SU-DHL-6 (cell line): ENCODE results near the gene WIPF1.
A peak's percentile ranks its signal among the peaks of the same experiment; 100 is the strongest.

Experiments
- H2AFZ ChIP-seq: fragments of 200-600 bp; sonication (generic); 2 replicates; pipeline ENCODE4 v1.6.1; 2014; ENCODE audit warnings: low read depth, mild to moderate bottlenecking, moderate library complexity, mixed read lengths, antibody characterized with exemption, low read length; ENCODE audit not compliant: severe bottlenecking
- H3F3A ChIP-seq: fragments of 200-600 bp; shearing (Covaris generic); 2 replicates; pipeline ENCODE4 v1.6.0; 2016; ENCODE audit warnings: antibody characterized with exemption, mild to moderate bottlenecking; ENCODE audit not compliant: insufficient read depth
- H3K27ac ChIP-seq: fragments of 200-600 bp; sonication (generic); 2 replicates; pipeline ENCODE4 v1.5.1; 2016; ENCODE audit warnings: low read depth, mild to moderate bottlenecking, low read length, moderate library complexity, mixed read lengths
- H3K27me3 ChIP-seq: fragments of 200-600 bp; sonication (generic), shearing (Covaris generic); 2 replicates; pipeline ENCODE4 v1.6.0; 2014; ENCODE audit warnings: mild to moderate bottlenecking, low read length
- H3K36me3 ChIP-seq: fragments of 200-600 bp; sonication (generic); 2 replicates; pipeline ENCODE4 v1.6.1; 2014; ENCODE audit warnings: mild to moderate bottlenecking, low read length, mixed read lengths
- H3K4me2 ChIP-seq: fragments of 300-600, 200-600 bp; shearing (Covaris generic), sonication (generic); 2 replicates; pipeline ENCODE4 v1.6.0; 2014; ENCODE audit warnings: low read length, low read depth, mild to moderate bottlenecking; ENCODE audit not compliant: poor library complexity, severe bottlenecking
- H3K4me3 ChIP-seq: fragments of 200-600 bp; sonication (generic); 2 replicates; pipeline ENCODE4 v1.5.1; 2014; ENCODE audit warnings: antibody characterized with exemption, low read length, mild to moderate bottlenecking, mixed read lengths; ENCODE audit not compliant: insufficient read depth, poor library complexity, severe bottlenecking
- H3K79me2 ChIP-seq: fragments of 200-600 bp; sonication (generic); 2 replicates; pipeline ENCODE4 v1.6.1; 2014; ENCODE audit warnings: mild to moderate bottlenecking, low read length, moderate library complexity; ENCODE audit not compliant: insufficient read depth
- H3K9ac ChIP-seq: fragments of 200-600 bp; sonication (generic); 2 replicates; pipeline ENCODE4 v1.7.0; 2014; ENCODE audit warnings: mild to moderate bottlenecking, low read length
- H3K9me2 ChIP-seq: fragments of 200-600 bp; sonication (generic); replicated peaks from 2 replicates; pipeline ENCODE4 v1.6.1; 2014; ENCODE audit warnings: low read length; ENCODE audit not compliant: insufficient read depth
- H3K9me3 ChIP-seq: fragments of 200-600 bp; sonication (generic); 2 replicates; pipeline ENCODE4 v1.6.1; 2014; ENCODE audit warnings: low read length, mixed read lengths; ENCODE audit not compliant: insufficient read depth
- H4K20me1 ChIP-seq: fragments of 200-600 bp; sonication (generic); 2 replicates; pipeline ENCODE4 v1.6.1; 2014; ENCODE audit warnings: low read depth, mild to moderate bottlenecking, antibody characterized with exemption, low read length, moderate library complexity, mixed read lengths
- CTCF ChIP-seq: fragments of 200-600 bp; sonication (generic); IDR thresholded peaks from one replicate; pipeline ENCODE4 v1.5.1; 2017; ENCODE audit warnings: antibody characterized with exemption, mild to moderate bottlenecking, low read length, moderate library complexity; ENCODE audit not compliant: insufficient read depth, poor library complexity, severe bottlenecking
- EZH2phosphoT487 ChIP-seq: fragments of 200-600 bp; sonication (generic), shearing (Covaris generic); conservative IDR thresholded peaks from 2 replicates; pipeline ENCODE4 v1.6.1; 2018; ENCODE audit warnings: mild to moderate bottlenecking, antibody characterized with exemption, low read length, moderate library complexity, mixed read lengths

The WIPF1 gene

GRCh38 chr2:174605687-174606086 is 8.1 kb upstream of the WIPF1 start:
- H3K79me2 ChIP-seq = no peaks in the 10 kb centered on the region
- H4K20me1 ChIP-seq = no peaks in the 10 kb centered on the region
- no peak overlapping the region for H3K9ac ChIP-seq
- peaks cover 25% of the 10 kb centered on the region for H3F3A ChIP-seq
- no peaks in the 10 kb centered on the region for H3K27me3 ChIP-seq
- no peaks in the 10 kb centered on the region for H3K36me3 ChIP-seq
- H2AFZ ChIP-seq = no peak overlapping the region
- no peaks in the 10 kb centered on the region for H3K9me2 ChIP-seq
- no peak overlapping the region for H3K4me3 ChIP-seq
- H3K27ac ChIP-seq = no peak overlapping the region
- no peaks in the 10 kb centered on the region for H3K9me3 ChIP-seq
- TF ChIP-seq EZH2phosphoT487 = no peak
- peak; percentile 54 for TF ChIP-seq CTCF
- H3K4me2 ChIP-seq = no peak overlapping the region

GRCh38 chr2:174603280-174603679 is 5.7 kb upstream of the WIPF1 start:
- peaks cover 48% of the 10 kb centered on the region for H3F3A ChIP-seq
- TF ChIP-seq CTCF (peak; percentile 56), EZH2phosphoT487 (no peak)
- H3K9me2 ChIP-seq = no peaks in the 10 kb centered on the region
- no peaks in the 10 kb centered on the region for H3K27me3 ChIP-seq
- H3K79me2 ChIP-seq = peaks cover 15% of the 10 kb centered on the region; the same call in 1 of the 2 replicates
- H4K20me1 ChIP-seq = no peaks in the 10 kb centered on the region
- H3K27ac ChIP-seq = no peak overlapping the region
- no peak overlapping the region for H3K9ac ChIP-seq
- H3K9me3 ChIP-seq = peaks cover 7% of the 10 kb centered on the region; the same call in 1 of the 2 replicates
- H2AFZ ChIP-seq = no peak overlapping the region
- H3K4me2 ChIP-seq = no peak overlapping the region
- no peak overlapping the region for H3K4me3 ChIP-seq
- H3K36me3 ChIP-seq = no peaks in the 10 kb centered on the region

GRCh38 chr2:174602745-174603144 is 5.1 kb upstream of the WIPF1 start:
- H3K36me3 ChIP-seq = no peaks in the 10 kb centered on the region
- H3K4me2 ChIP-seq = no peak overlapping the region

More at GRCh38 chr2:174602745-174603144, 5.1 kb upstream of the WIPF1 start:
- Histone ChIP-seq H3K9ac (no peak overlapping the region), H3K27ac (no peak overlapping the region), H3K79me2 (peaks cover 20% of the 10 kb centered on the region), H2AFZ (no peak overlapping the region), H4K20me1 (no peaks in the 10 kb centered on the region), H3K27me3 (no peaks in the 10 kb centered on the region), H3F3A (peaks cover 53% of the 10 kb centered on the region), H3K9me3 (peaks cover 7% of the 10 kb centered on the region; the same call in 1 of the 2 replicates), H3K4me3 (no peak overlapping the region), H3K9me2 (no peaks in the 10 kb centered on the region)
- TF ChIP-seq CTCF (no peak), EZH2phosphoT487 (no peak)
